Upper lobe of left lung (tissue), 6 donors: ENCODE results near the gene HMGN1. TPM values are rescaled to one million over a fixed set of nuclear protein-coding genes. Genes with fewer than 3 reads are reported as not detected.
"Not testable (repeated sequence)": the region's sequence is repeated elsewhere in the genome, so short reads cannot be mapped to it uniquely, and the experiment has no call there.

Experiments
- ATAC-seq, 2 donors: fragments of 200-7000 bp; cut with Tn5 transposase; one replicate each; pipeline ENCODE4 v1.9.1; 2022; ENCODE audit warnings: mild to moderate bottlenecking in 2 of 2, moderate library complexity in 2 of 2; ENCODE audit not compliant: low FRiP score in 2 of 2
- DNase-seq, 2 donors: peaks; one replicate each; pipeline ENCODE4 v3.0.0-alpha.2; 2019 to 2020
- H3K27ac ChIP-seq, 4 donors: fragments of 200-600 bp; sonication (generic); one replicate each; pipeline ENCODE4 v1.5.1; 2016 to 2019
- H3K27me3 ChIP-seq, 4 donors: fragments of 200-600 bp; sonication (generic); one replicate each; pipeline ENCODE4 v1.5.1; 2017 to 2019
- H3K36me3 ChIP-seq, 4 donors: fragments of 200-600 bp; sonication (generic); one replicate each; pipeline ENCODE4 v1.5.1; 2016 to 2019
- H3K4me1 ChIP-seq, 4 donors: fragments of 200-600 bp; sonication (generic); one replicate each; pipeline ENCODE4 v1.5.1; 2018 to 2019
- H3K4me3 ChIP-seq, 4 donors: fragments of 200-600 bp; sonication (generic); one replicate each; pipeline ENCODE4 v1.5.1; 2017 to 2019; ENCODE audit warnings: mild to moderate bottlenecking in 2 of 4, moderate library complexity in 1 of 4
- H3K9me3 ChIP-seq, 4 donors: fragments of 200-600 bp; sonication (generic); one replicate each; pipeline ENCODE4 v1.5.1; 2018 to 2019
- EP300 ChIP-seq, 4 donors: sonication (generic); formaldehyde crosslinking; IDR thresholded peaks; one replicate each; pipeline ENCODE4 v1.5.1; 2017; ENCODE audit warnings: antibody characterized with exemption in 4 of 4, control low read depth in 2 of 4
- POLR2A ChIP-seq, 4 donors: fragments of 450-650 bp; IDR thresholded peaks; one replicate each; pipeline ENCODE4 v1.5.1; 2016 to 2017; ENCODE audit warnings: antibody characterized with exemption in 4 of 4, mild to moderate bottlenecking in 2 of 4
- POLR2AphosphoS5 ChIP-seq, 2 donors: sonication (generic); formaldehyde crosslinking; IDR thresholded peaks; one replicate each; pipeline ENCODE4 v1.5.1; 2017; ENCODE audit warnings: antibody characterized with exemption in 2 of 2
- WGBS, 2 donors: methylation state at CpG; one replicate each; pipeline ENCODE4 v1.1.5; 2017 to 2018; 5-methylcytosine and 5-hydroxymethylcytosine counted together
- total RNA-seq, 6 donors: library from RNA; depleted of rRNA in 4 of 6; stranded (reverse); fragments of >200 nt in 4 of 6; gene quantifications; one replicate each; pipeline versions ENCODE4 v1.1.0 to v1.2.1, GENCODE V29; 2016 to 2021
- TF ChIP-seq, protein P1 (sequence below), 6 experiments: fragments of 450-650 bp in 4 of 6; fragments of 200-600 bp in 2 of 6; sonication (generic) in 2 of 6; IDR thresholded peaks; one replicate each; pipeline ENCODE4 v1.5.1; 2016 to 2019; ENCODE audit warnings: antibody characterized with exemption in 6 of 6
- donor health status: DM: no; HTN: no; CAD: no; lungs with moderate emphysema.
- donor health status: DM: no; HTN: yes; CAD: no; lungs with severe emphysema.

HMGN1 gene
- total RNA-seq, 6 donors from 2014 or later: 80.7 to 164 (median 115) TPM

DNA sequence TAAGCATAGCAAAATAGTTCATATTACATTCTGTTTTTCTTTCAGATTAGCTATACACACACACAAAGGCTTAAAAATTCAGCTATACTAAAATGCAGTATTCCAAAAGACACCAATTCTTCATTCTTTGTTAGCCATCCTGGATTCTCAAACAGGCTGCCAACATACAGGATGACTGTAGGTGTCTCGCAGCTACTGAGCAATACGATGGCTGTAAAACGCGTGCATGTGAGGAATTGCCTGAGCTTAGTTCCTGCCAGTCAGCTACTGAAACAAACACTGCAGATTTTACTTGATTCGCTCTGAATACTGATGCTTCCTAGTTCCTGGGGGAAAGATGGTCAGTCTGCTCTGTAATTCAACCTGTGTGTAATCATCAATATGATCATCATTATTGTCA, 24.7 kb upstream of the HMGN1 start:
- 27 to 33% methylated on average over 5 of the region's 5 CpGs for WGBS, 2 donors
- no peak for DNase-seq

GRCh38 chr21:39369896-39370288, 21.0 kb upstream of the HMGN1 start:
- H3K4me3 ChIP-seq, H3K36me3 ChIP-seq, H3K27ac ChIP-seq, H3K9me3 ChIP-seq, H3K27me3 ChIP-seq, ATAC-seq, H3K4me1 ChIP-seq, DNase-seq: not testable (repeated sequence)
- WGBS, 2 donors: 47 to 63% methylated on average over 7 of the region's 7 CpGs

More for the DNA sequence above, 24.7 kb upstream of the HMGN1 start:
- ATAC-seq: no peak
- no peak for TF ChIP-seq EP300 (IDR thresholded peaks at IDR 0.05)
- TF ChIP-seq, protein P1, sequence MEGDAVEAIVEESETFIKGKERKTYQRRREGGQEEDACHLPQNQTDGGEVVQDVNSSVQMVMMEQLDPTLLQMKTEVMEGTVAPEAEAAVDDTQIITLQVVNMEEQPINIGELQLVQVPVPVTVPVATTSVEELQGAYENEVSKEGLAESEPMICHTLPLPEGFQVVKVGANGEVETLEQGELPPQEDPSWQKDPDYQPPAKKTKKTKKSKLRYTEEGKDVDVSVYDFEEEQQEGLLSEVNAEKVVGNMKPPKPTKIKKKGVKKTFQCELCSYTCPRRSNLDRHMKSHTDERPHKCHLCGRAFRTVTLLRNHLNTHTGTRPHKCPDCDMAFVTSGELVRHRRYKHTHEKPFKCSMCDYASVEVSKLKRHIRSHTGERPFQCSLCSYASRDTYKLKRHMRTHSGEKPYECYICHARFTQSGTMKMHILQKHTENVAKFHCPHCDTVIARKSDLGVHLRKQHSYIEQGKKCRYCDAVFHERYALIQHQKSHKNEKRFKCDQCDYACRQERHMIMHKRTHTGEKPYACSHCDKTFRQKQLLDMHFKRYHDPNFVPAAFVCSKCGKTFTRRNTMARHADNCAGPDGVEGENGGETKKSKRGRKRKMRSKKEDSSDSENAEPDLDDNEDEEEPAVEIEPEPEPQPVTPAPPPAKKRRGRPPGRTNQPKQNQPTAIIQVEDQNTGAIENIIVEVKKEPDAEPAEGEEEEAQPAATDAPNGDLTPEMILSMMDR (IDR thresholded peaks at IDR 0.05): peak in 1 of 6 experiments; percentile 20
- Histone ChIP-seq H3K9me3 (no peaks in the 10 kb centered on the region), H3K36me3 (no peaks in the 10 kb centered on the region), H3K27me3 (no peaks in the 10 kb centered on the region), H3K4me1 (peaks cover 0 to 7% (median 0%) of the 10 kb centered on the region in 4 donors), H3K27ac (no peak overlapping the region), H3K4me3 (no peak overlapping the region)

DNA sequence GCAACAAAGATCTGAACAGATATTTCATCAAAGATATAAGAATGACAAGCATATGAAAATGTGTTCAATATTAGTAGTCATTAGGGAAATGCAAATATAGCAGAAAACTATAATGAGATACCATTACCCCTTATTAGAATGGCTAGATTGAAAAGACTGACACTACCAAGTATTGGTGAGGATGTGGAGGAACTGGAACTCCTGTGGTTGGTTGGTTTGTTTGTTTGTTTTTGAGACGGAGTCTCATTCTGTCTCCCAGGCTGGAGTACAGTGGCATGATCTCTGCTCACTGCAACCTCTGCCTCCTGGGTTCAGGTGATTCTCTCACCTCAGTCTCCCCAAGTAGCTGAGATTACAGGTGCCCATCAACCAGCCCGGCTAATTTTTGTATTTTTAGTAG, 18.9 kb upstream of the HMGN1 start:
- H3K27me3 ChIP-seq: no peaks in the 10 kb centered on the region
- H3K9me3 ChIP-seq: no peaks in the 10 kb centered on the region
- 88 to 97% methylated on average over 2 of the region's 2 CpGs for WGBS, 2 donors
- H3K4me3 ChIP-seq: no peak overlapping the region
- no peak for DNase-seq
- H3K27ac ChIP-seq: no peak overlapping the region
- peaks cover 0 to 4% (median 0%) of the 10 kb centered on the region in 4 donors for H3K4me1 ChIP-seq
- no peaks in the 10 kb centered on the region for H3K36me3 ChIP-seq
- TF ChIP-seq, protein P1 (IDR thresholded peaks at IDR 0.05): no peak
- no peak for TF ChIP-seq POLR2AphosphoS5 (IDR thresholded peaks at IDR 0.05)
- TF ChIP-seq POLR2A (IDR thresholded peaks at IDR 0.05): no peak
- TF ChIP-seq EP300 (IDR thresholded peaks at IDR 0.05): no peak
- no peak for ATAC-seq

- no peak overlapping the region for H3K4me3 ChIP-seq
- H3K27me3 ChIP-seq: no peaks in the 10 kb centered on the region
- no peaks in the 10 kb centered on the region for H3K36me3 ChIP-seq
- DNase-seq (no peak), ATAC-seq (no peak)
- H3K4me1 ChIP-seq: peaks cover 0 to 4% (median 0%) of the 10 kb centered on the region in 4 donors
- TF ChIP-seq EP300 (IDR thresholded peaks at IDR 0.05) (no peak), POLR2AphosphoS5 (IDR thresholded peaks at IDR 0.05) (no peak), POLR2A (IDR thresholded peaks at IDR 0.05) (no peak)
- TF ChIP-seq, protein P1 (IDR thresholded peaks at IDR 0.05): no peak
- 94% methylated on average over 4 of the region's 4 CpGs for WGBS, 2 donors
- no peaks in the 10 kb centered on the region for H3K9me3 ChIP-seq
- H3K27ac ChIP-seq: no peak overlapping the region
Observed at GRCh38 chr21:39366563-39366962, 17.7 kb upstream of the HMGN1 start.

DNA sequence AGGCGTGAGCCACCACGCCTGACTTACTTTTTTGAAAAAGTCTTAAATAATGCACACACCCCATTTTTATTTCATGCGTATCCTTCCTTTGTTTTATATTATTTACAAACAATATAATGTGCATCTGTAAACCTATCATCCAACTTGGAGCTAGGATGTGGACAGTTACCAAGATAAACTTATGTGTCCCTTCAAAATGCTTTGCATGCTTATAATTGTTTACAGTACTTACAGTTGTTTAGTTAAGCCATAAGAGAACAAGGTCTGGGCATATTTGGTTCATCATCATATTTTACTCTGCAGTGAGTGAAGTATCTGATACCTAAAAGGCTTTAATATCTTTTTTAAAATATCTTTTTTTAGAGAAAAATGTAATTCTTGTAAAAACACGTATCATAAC, 16.1 kb upstream of the HMGN1 start:
- no peaks in the 10 kb centered on the region for H3K9me3 ChIP-seq
- no peak overlapping the region for H3K4me3 ChIP-seq
- H3K36me3 ChIP-seq: no peaks in the 10 kb centered on the region
- DNase-seq (no peak), ATAC-seq (no peak)
- no peaks in the 10 kb centered on the region for H3K4me1 ChIP-seq
- TF ChIP-seq POLR2A (IDR thresholded peaks at IDR 0.05): no peak
- no peak for TF ChIP-seq POLR2AphosphoS5 (IDR thresholded peaks at IDR 0.05)
- TF ChIP-seq EP300 (IDR thresholded peaks at IDR 0.05): no peak
- TF ChIP-seq, protein P1 (IDR thresholded peaks at IDR 0.05): no peak
- H3K27ac ChIP-seq: no peak overlapping the region
- 72 to 75% methylated on average over 4 of the region's 4 CpGs for WGBS, 2 donors
- no peaks in the 10 kb centered on the region for H3K27me3 ChIP-seq
